DND-41 (cell line): ENCODE results near the gene MTX3.

ENCODE experiments used
- EZH2 ChIP-seq: IDR thresholded peaks from 3 replicates; pipeline ENCODE4 v1.6.1; 2012; ENCODE audit warnings: borderline replicate concordance, low read depth, mild to moderate bottlenecking, moderate library complexity, low read length, inconsistent platforms; ENCODE audit not compliant: severe bottlenecking
- TF ChIP-seq, protein P1 (sequence below): IDR thresholded peaks from 2 replicates; pipeline ENCODE4 v1.5.1; 2012; ENCODE audit warnings: borderline replicate concordance, low read length, moderate library complexity, mild to moderate bottlenecking; ENCODE audit not compliant: poor library complexity, severe bottlenecking; ENCODE audit errors: extremely low read depth

GRCh38 chr5:79964136-79964535 lies 26.9 kb downstream of the MTX3 start:
- TF ChIP-seq, protein P1, sequence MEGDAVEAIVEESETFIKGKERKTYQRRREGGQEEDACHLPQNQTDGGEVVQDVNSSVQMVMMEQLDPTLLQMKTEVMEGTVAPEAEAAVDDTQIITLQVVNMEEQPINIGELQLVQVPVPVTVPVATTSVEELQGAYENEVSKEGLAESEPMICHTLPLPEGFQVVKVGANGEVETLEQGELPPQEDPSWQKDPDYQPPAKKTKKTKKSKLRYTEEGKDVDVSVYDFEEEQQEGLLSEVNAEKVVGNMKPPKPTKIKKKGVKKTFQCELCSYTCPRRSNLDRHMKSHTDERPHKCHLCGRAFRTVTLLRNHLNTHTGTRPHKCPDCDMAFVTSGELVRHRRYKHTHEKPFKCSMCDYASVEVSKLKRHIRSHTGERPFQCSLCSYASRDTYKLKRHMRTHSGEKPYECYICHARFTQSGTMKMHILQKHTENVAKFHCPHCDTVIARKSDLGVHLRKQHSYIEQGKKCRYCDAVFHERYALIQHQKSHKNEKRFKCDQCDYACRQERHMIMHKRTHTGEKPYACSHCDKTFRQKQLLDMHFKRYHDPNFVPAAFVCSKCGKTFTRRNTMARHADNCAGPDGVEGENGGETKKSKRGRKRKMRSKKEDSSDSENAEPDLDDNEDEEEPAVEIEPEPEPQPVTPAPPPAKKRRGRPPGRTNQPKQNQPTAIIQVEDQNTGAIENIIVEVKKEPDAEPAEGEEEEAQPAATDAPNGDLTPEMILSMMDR, result no peak
- TF ChIP-seq EZH2, result no peak
